Cardiac fibroblast (primary cell): Measurements from ENCODE around the gene SOCS1.

Experiments used
- DNase-seq, 2 donors: peaks; one replicate each; pipeline versions ENCODE4 v3.0.0 to v3.0.0-alpha.2; 2010; ENCODE audit warnings: low read depth in 2 of 2
- H3K4me3 ChIP-seq, 2 donors: replicated peaks in 1 of 2; 1 replicate in 1 of 2; 2 replicates in 1 of 2; pipeline ENCODE4 v1.5.1; 2011; ENCODE audit warnings: low read depth in 2 of 2, low read length in 2 of 2, mild to moderate bottlenecking in 2 of 2, moderate library complexity in 1 of 2
- TF ChIP-seq, protein P1 (sequence below): IDR thresholded peaks from one replicate; pipeline ENCODE4 v1.5.1; 2011; ENCODE audit warnings: low read depth, mild to moderate bottlenecking, low read length, inconsistent platforms

SOCS1 gene

DNA sequence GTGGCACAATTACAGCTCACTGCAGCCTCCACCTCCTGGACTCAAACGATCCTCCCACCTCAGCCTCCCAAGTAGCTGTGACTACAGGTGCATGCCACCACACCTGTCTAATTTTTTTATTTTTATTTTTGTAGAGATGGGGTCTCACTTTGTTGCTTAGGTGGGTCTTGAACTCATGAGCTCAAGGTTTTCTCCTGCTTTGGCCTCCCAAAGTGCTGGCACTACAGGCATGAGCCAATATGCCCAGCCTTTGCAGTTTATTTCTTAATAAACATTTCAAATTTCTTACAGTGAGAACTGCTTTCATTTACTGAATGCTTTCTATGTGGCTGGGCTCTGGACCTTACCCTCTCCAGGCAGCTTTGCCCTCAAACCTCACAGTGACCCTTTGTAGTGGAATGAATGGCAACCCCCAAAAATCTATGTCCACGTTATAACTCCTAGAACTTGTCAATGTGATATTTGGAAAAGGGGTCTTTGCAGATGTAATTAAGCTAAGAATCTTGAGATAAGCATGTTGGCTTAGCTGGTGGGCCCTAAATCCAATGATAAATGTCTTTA, 14.7 kb upstream of the SOCS1 start:
- TF ChIP-seq, protein P1, sequence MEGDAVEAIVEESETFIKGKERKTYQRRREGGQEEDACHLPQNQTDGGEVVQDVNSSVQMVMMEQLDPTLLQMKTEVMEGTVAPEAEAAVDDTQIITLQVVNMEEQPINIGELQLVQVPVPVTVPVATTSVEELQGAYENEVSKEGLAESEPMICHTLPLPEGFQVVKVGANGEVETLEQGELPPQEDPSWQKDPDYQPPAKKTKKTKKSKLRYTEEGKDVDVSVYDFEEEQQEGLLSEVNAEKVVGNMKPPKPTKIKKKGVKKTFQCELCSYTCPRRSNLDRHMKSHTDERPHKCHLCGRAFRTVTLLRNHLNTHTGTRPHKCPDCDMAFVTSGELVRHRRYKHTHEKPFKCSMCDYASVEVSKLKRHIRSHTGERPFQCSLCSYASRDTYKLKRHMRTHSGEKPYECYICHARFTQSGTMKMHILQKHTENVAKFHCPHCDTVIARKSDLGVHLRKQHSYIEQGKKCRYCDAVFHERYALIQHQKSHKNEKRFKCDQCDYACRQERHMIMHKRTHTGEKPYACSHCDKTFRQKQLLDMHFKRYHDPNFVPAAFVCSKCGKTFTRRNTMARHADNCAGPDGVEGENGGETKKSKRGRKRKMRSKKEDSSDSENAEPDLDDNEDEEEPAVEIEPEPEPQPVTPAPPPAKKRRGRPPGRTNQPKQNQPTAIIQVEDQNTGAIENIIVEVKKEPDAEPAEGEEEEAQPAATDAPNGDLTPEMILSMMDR: no peak
- no peak overlapping the region for H3K4me3 ChIP-seq
- DNase-seq: no peak

- DNase-seq: no peak
- TF ChIP-seq, protein P1: no peak
- H3K4me3 ChIP-seq: no peak within 1 kb of the TSS
Observed at GRCh38 chr16:11268921-11269375, 12.9 kb upstream of the SOCS1 start, which contains the start of gene TNP2. Gene TNP2 (minus strand): TSS chr16:11269325. CDS start chr16:11269262, 63 bp downstream.

DNA sequence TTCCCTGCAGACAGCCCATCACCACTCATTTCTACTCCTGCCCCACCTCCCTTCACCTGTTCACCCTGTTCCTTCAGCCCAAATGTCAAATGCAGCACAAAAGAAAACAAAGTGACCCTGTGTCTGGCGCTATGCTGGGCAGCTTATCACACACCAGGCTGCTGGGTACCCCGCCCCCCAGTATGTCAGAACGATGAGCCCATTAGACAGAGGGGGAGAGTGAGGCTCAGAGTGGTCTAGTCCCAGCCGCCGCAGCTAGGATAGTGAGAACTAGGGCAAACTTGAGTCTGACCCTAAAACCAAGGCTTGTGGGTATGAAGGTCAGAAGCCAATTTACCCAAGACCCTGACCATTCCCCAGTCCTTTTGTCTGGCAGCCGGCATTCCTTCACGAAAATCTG, 9.1 kb upstream of the SOCS1 start:
- no peak overlapping the region for H3K4me3 ChIP-seq
- no peak for DNase-seq
- TF ChIP-seq, protein P1: no peak

DNA sequence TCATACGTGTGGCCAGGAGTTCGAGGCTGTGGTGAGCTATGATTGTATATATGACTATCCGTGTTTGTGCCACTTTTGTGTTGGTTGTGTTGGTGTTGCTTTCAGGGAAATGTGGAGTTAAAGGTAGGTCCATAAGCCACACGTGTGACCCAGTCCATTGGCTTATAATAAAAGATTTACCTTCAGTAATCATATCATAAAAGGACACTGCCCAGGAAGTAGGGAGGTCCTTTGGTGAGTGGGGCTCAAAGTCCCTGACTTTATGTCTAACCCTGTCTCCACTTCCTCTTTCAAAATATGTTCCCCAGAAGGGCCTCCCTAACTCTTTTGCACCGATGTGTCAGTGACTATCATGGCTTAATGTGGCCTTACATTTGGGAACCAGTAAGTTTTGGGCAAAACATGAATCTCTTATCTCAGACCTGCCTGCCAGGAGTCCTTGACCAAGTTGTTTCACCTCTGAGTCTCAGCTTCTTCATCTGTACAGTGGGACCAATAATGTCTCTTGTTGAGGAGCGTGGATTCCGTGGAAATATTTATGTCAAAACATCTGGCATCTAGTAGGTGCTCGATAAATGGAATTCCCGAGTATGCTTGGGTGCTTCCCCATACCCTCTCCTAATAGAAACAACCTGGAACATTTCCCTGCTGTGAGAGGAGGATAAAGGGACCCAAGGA, 8.3 kb upstream of the SOCS1 start:
- H3K4me3 ChIP-seq: no peak overlapping the region
- DNase-seq: no peak
- TF ChIP-seq, protein P1: no peak

DNA sequence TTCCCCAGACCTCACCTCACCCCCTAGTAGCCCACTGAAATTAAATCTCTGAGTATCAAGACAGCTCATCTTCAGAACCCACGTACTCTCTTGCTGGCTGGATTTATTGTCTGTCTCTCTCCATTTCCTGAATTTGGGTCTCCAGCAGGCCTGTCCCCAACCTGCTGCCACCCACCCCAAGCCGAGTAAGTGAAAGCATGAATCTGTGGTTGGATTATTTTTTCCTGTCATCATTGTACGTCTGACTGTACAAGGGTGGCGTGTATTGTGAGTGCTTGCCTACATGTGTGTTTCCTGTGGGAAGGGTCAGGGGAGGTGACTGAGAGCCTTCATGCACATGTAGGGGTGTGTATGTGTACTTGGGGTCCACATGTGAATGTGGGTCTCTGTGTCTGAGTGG, 7.7 kb upstream of the SOCS1 start:
- no peak overlapping the region for H3K4me3 ChIP-seq
- TF ChIP-seq, protein P1: no peak
- DNase-seq: no peak

- H3K4me3 ChIP-seq: no peak overlapping the region
- no peak for DNase-seq
- TF ChIP-seq, protein P1: no peak
Observed at GRCh38 chr16:11262915-11263314, 6.9 kb upstream of the SOCS1 start.
